ENCODE data around the gene CST9. TPM values are rescaled to one million over a fixed set of nuclear protein-coding genes. Genes with fewer than 3 reads are reported as not detected.

The CST9 gene
- total and polyA plus RNA-seq, 12 donors = not detected

DNA sequence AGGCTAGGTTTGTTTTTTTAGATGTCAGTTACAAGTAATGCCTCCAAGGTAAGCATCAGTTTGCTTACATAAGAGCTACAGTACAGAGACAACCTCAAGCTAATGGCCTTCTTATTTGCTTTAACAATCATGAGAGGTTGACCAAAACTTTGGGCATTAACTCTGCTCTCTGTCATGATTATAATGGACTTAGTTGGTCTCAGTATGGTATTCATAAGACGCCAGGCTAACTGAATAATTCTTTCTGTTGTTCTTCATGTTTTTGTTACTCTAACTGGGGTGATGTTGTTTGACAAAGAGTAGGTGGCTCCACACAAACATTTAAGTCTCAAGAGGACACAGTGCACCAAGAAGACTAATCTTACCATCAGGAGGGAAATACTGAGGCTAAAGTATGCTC is 9.8 kb downstream of the CST9 start:
- Histone ChIP-seq H3K4me1 (no peaks in the 10 kb centered on the region), H3K27me3 (no peaks in the 10 kb centered on the region), H3K4me3 (no peak overlapping the region), H3K9me3 (no peaks in the 10 kb centered on the region), H3K36me3 (no peaks in the 10 kb centered on the region), H3K27ac (no peak overlapping the region)
- DNase-seq (no peak), ATAC-seq (no peak)
- 63 to 75% methylated on average over 1 of the region's 1 CpG for WGBS, 2 donors
- intact Hi-C loops (cut with DNase I) = no loop called here
- TF ChIP-seq CTCF (IDR thresholded peaks at IDR 0.05) = no peak

DNA sequence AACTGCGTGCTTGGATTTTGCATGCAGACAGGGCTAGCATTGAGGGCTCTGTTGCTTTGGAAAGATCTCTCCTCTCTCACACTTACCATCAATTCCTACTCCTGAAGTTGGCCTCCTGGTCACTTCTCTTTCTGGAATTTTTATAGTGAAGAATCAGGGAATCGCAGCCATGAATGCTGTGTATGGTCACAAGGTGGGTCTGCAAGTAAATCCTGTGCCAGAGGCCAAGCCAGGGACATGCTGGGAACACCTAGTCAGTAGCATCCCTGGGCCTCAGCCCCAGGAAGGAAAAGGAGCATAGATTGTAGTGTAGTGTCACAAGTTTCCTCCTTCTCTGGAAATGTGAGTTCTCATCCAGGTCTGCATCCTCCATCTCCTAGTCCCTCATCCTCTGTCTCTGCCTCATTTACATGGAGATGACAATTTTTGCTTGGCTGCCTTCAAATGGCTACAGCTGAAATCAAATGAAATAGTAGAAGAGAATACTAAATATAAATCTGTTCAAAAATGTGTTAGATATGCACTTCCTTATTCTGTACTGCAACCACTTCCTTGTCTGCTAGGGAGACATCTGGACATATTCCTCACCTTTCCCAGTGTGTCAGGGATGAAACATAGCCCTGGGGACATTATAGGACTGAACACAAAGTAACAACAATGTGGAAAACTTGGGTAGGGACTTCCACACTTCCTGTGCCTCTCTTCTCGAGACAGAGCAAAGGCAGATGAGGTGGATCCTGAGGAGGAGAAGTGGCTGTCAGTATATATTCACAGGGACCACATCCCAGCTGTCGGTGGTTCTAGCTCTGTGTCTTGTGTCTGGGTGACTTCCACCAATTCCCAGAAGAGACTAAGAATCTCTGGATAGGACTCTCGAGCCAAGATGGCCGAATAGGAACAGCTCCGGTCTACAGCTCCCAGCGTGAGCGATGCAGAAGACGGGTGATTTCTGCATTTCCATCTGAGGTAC is 17.0 kb downstream of the CST9 start:
- 81 to 84% methylated on average over 10 of the region's 10 CpGs for WGBS, 2 donors
- no peak for TF ChIP-seq CTCF (IDR thresholded peaks at IDR 0.05)
- H3K9me3 ChIP-seq = no peaks in the 10 kb centered on the region
- H3K27me3 ChIP-seq = peaks cover 0 to 27% (median 13%) of the 10 kb centered on the region in 7 donors
- no peak for DNase-seq
- no peak overlapping the region for H3K4me3 ChIP-seq
- H3K27ac ChIP-seq = no peak overlapping the region
- H3K4me1 ChIP-seq = no peaks in the 10 kb centered on the region
- intact Hi-C loops (cut with DNase I) = no loop called here
- ATAC-seq = no peak
- H3K36me3 ChIP-seq = no peaks in the 10 kb centered on the region

DNA sequence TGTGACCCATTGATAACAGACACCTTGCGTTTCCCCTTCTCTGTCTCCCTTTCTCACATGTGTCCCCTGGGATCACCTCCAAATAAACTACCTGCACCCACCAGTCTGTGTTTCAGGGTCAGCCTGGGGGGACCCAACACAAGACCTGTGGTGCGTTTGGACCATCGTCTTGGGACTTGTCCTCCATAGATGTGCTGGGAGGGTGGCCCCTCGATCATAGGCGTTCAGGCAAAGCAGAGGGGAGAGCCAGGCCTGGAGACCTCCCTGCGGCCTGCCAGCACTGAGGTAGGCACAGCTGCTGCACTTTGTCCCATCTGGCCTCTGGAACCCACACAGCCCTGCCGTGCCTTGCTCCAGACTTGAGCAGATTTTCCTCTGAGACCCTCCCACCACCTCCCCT is 18.1 kb downstream of the CST9 start:
- Histone ChIP-seq H3K36me3 (no peaks in the 10 kb centered on the region), H3K4me3 (no peak overlapping the region), H3K9me3 (no peaks in the 10 kb centered on the region), H3K27me3 (peaks cover 0 to 34% (median 13%) of the 10 kb centered on the region in 7 donors), H3K4me1 (no peaks in the 10 kb centered on the region), H3K27ac (no peak overlapping the region)
- intact Hi-C loops (cut with DNase I) = no loop called here
- ATAC-seq (no peak), DNase-seq (no peak)
- WGBS, 2 donors = 74 to 89% methylated on average over 7 of the region's 7 CpGs
- TF ChIP-seq CTCF (IDR thresholded peaks at IDR 0.05) = no peak

- Histone ChIP-seq H3K36me3 (no peaks in the 10 kb centered on the region), H3K4me3 (no peak overlapping the region), H3K9me3 (no peaks in the 10 kb centered on the region), H3K27me3 (peaks cover 0 to 35% (median 13%) of the 10 kb centered on the region in 7 donors), H3K4me1 (no peaks in the 10 kb centered on the region), H3K27ac (no peak overlapping the region)
- no peak for ATAC-seq
- TF ChIP-seq CTCF (IDR thresholded peaks at IDR 0.05) = no peak
- WGBS, 2 donors = 67 to 77% methylated on average over 13 of the region's 13 CpGs
- intact Hi-C loops (cut with DNase I) = no loop called here
- DNase-seq = no peak
Measured at GRCh38 chr20:23586735-23587525, 18.8 kb downstream of the CST9 start.

Data from heart right ventricle (tissue), 16 donors.